HepG2 (cell line): Measurements from ENCODE around the gene MYO3A. TPM values are rescaled to one million over a fixed set of nuclear protein-coding genes. Genes with fewer than 3 reads are reported as not detected.
"Not testable (repeated sequence)": the region's sequence is repeated elsewhere in the genome, so short reads cannot be mapped to it uniquely, and the experiment has no call there.

ENCODE experiments used
- ATAC-seq: fragments of 200-7000 bp; cut with Tn5 transposase; 3 replicates; pipeline ENCODE4 v1.9.1; 2020; ENCODE audit warnings: mild to moderate bottlenecking, moderate library complexity
- BruUV-seq: library from RNA; stranded (reverse); fragments of 400-500 nt; replicated peaks from 2 replicates; lab custom pipeline; 2021; lab: Mats Ljungman, UMichigan
- CTCF ChIA-PET: fragments of 300-600 bp; formaldehyde crosslinking; extraction: SDS; loops from one replicate; lab custom pipeline; 2021; ENCODE audit warnings: low total read pairs, inconsistent platforms, low intra/inter-chr PET ratio; lab: Yijun Ruan, JAX
- POLR2A ChIA-PET: fragments of 350-600 bp; sonication (Branson Sonifier 250); formaldehyde crosslinking; loops from one replicate; lab custom pipeline; 2020; ENCODE audit warnings: antibody characterized with exemption, inconsistent platforms; lab: Yijun Ruan, JAX
- DNase-seq: peaks from one replicate; pipeline ENCODE4 v3.0.0-alpha.2; 2015; ENCODE audit warnings: low spot score
- FAIRE-seq: peaks from 3 replicates; lab custom pipeline; 2011; peaks lifted over from hg19 to GRCh38; lab: Jason Lieb, UNC
- H2AFZ ChIP-seq: one replicate; pipeline ENCODE4 v1.6.1; 2011; ENCODE audit warnings: low read length, inconsistent platforms
- H3K27ac ChIP-seq: fragments of 300-600 bp; 3 replicates; pipeline ENCODE4 v1.8.0; 2011; ENCODE audit warnings: mixed run types, mild to moderate bottlenecking, mixed read lengths, low read length, inconsistent platforms; ENCODE audit not compliant: insufficient read depth; ENCODE audit errors: extremely low read length
- H3K27me3 ChIP-seq, 2 experiments: fragments of 200-600 bp in 1 of 2; 2 replicates in 1 of 2; 3 replicates in 1 of 2; pipeline versions ENCODE4 v1.6.0 to v1.8.0; 2011; ENCODE audit warnings: low read length in 2 of 2, mild to moderate bottlenecking in 2 of 2, moderate library complexity in 2 of 2, inconsistent platforms in 1 of 2; ENCODE audit not compliant: insufficient read depth in 2 of 2, control insufficient read depth in 1 of 2
- H3K36me3 ChIP-seq, 2 experiments: fragments of 200-600 bp in 1 of 2; replicated peaks in 1 of 2; 2 replicates in 1 of 2; 3 replicates in 1 of 2; pipeline versions ENCODE4 v1.5.1 to v1.8.0; 2011; ENCODE audit warnings: low read length in 2 of 2, inconsistent platforms in 1 of 2; ENCODE audit not compliant: insufficient read depth in 2 of 2, control insufficient read depth in 1 of 2
- H3K4me1 ChIP-seq: 2 replicates; pipeline ENCODE4 v1.5.1; 2012; ENCODE audit warnings: low read length, inconsistent platforms; ENCODE audit not compliant: insufficient read depth
- H3K4me2 ChIP-seq: 2 replicates; pipeline ENCODE4 v1.6.0; 2011; ENCODE audit warnings: low read depth, low read length, inconsistent platforms
- H3K4me3 ChIP-seq, 3 experiments: fragments of 200-600 bp in 1 of 3; sonication (generic), shearing (Covaris generic) in 1 of 3; replicated peaks in 1 of 3; 2 replicates each; pipeline ENCODE4 v1.5.1; 2011 to 2016; ENCODE audit warnings: low read length in 3 of 3, inconsistent platforms in 2 of 3, low read depth in 2 of 3, mild to moderate bottlenecking in 2 of 3, control low read depth in 1 of 3, mixed read lengths in 1 of 3; ENCODE audit not compliant: insufficient read depth in 1 of 3
- H3K79me2 ChIP-seq: one replicate; pipeline ENCODE4 v1.6.1; 2011; ENCODE audit warnings: low read length, inconsistent platforms; ENCODE audit not compliant: insufficient read depth
- H3K9ac ChIP-seq: 2 replicates; pipeline ENCODE4 v1.6.0; 2011; ENCODE audit warnings: mild to moderate bottlenecking, low read depth, low read length, inconsistent platforms; ENCODE audit not compliant: insufficient read depth
- H3K9me3 ChIP-seq: 2 replicates; pipeline ENCODE4 v1.5.1; 2012; ENCODE audit warnings: mild to moderate bottlenecking, low read length
- H4K20me1 ChIP-seq: 2 replicates; pipeline ENCODE4 v1.6.0; 2011; ENCODE audit warnings: inconsistent platforms, mild to moderate bottlenecking, low read length, moderate library complexity; ENCODE audit not compliant: insufficient read depth
- NFE2L2 ChIP-seq: fragments of 150-350 bp; IDR thresholded peaks from 2 replicates; pipeline ENCODE4 v1.6.1; 2014; ENCODE audit warnings: low read length
- ONECUT2 ChIP-seq: sonication (generic); formaldehyde crosslinking; IDR thresholded peaks from 2 replicates; pipeline ENCODE4 v1.4.0; 2020; ENCODE audit warnings: missing genetic modification reagents
- SOX5 ChIP-seq: IDR thresholded peaks from 2 replicates; pipeline ENCODE4 v1.6.1; 2016; ENCODE audit warnings: borderline replicate concordance
- SSRP1 ChIP-seq: IDR thresholded peaks from 2 replicates; pipeline ENCODE4 v1.6.1; 2016; ENCODE audit warnings: control low read depth
- WGBS: methylation state at CpG from one replicate; pipeline ENCODE4 v1.1.6; 2017; ENCODE audit warnings: low lambda C conversion rate; 5-methylcytosine and 5-hydroxymethylcytosine counted together
- in situ Hi-C: cut with HindIII; loops from 2 replicates; pipeline ENCODE4 v1.10.0; 2017; ENCODE audit warnings: low pct_unique_long_range_greater_than_20kb; ENCODE audit not compliant: extremely low pct_ligation_motif_present
- intact Hi-C: fragments of 100-400 bp; cut with micrococcal nuclease; formaldehyde crosslinking; loops from one replicate; pipeline ENCODE4 v1.10.0; 2022; ENCODE audit not compliant: unreplicated experiment
- polyA plus RNA-seq, 8 experiments: library from polyadenylated mRNA; depleted of rRNA in 3 of 8; stranded (reverse) in 7 of 8; unstranded in 1 of 8; fragments of >200 nt; fragmentation: Illumina TruSeq in 4 of 8; extraction: Trizol in 4 of 8; gene quantifications; 2 replicates each; pipeline versions ENCODE4 v1.2.1 to v1.2.3, GENCODE V29; 2011 to 2016; ENCODE audit warnings: low read depth in 4 of 8, missing spikeins in 1 of 8, mixed read lengths in 1 of 8; ENCODE audit not compliant: insufficient read depth in 1 of 8
- total RNA-seq, 5 experiments: library from RNA; depleted of rRNA; stranded (reverse); fragments of >200 nt; fragmentation: Illumina TruSeq; extraction: Trizol; gene quantifications; 2 replicates each; pipeline ENCODE4 v1.2.3, GENCODE V29; 2016; ENCODE audit warnings: low read depth in 1 of 5

Gene MYO3A
- total and polyA plus RNA-seq, 2 of the 13 experiments (the other 11 are each of a cell fraction or from before 2014, with no cell fraction given): not detected

DNA sequence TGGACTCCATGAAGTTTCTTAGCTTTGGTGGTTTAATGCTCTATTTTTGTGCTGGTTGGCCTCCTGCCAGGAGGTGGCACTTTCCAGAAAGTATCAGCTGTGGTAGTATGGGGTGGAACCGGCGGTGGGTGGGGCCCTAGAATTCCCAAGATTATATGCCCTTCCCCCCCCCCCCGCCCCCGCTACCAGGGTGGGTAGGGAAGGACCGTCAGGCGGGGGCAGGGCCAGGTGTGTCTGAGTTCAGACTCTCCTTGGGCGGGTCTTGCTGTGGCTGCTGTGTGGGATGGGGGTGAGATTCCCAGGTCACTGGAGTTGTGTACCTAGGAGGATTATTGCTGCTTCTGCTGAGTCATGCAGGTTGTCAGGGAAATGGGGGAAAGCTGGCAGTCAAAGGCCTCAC lies 146.9 kb downstream of the MYO3A start:
- H3K9me3 ChIP-seq, H3K36me3 ChIP-seq, POLR2A ChIA-PET, H3K27me3 ChIP-seq, ATAC-seq, H3K4me2 ChIP-seq, H3K9ac ChIP-seq, FAIRE-seq, H3K4me1 ChIP-seq, H3K27ac ChIP-seq, BruUV-seq, CTCF ChIA-PET, H3K4me3 ChIP-seq, H4K20me1 ChIP-seq, H2AFZ ChIP-seq, in situ Hi-C loops, H3K79me2 ChIP-seq, intact Hi-C loops, DNase-seq: not testable (repeated sequence)
- TF ChIP-seq NFE2L2: peak; percentile 39; the same call in 1 of the 2 replicates
- WGBS: no CpG with 5 or more reads among the region's 7 CpGs

DNA sequence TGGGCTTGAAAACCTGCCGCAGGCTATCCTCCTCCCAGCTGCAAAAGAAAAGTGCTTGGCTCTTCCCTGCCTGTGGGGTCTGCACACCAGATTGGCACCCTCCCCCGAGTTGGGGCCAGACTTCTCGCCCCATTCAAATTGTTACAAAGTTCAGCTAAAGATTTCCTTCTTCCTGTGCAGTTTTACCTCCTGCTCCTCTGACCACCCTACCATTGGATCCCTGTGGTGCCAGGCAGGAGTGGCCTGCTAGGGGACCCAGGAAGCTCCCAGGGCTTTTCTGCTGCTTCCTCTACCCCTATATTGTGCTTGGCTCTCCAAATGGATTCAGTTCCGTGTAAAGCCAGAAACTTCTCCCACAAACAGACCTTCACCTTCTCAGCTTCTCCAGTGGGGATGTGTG lies 147.4 kb downstream of the MYO3A start:
- no peaks in the 10 kb centered on the region for H3K79me2 ChIP-seq
- FAIRE-seq (no peak), ATAC-seq (no peak), DNase-seq (no peak)
- ChIA-PET CTCF (no interaction called here), POLR2A (no interaction called here)
- no TSS peak for BruUV-seq
- H2AFZ ChIP-seq: no peak overlapping the region
- H3K27ac ChIP-seq: no peak overlapping the region
- H3K36me3 ChIP-seq: no peaks in the 10 kb centered on the region
- no peaks in the 10 kb centered on the region for H3K9me3 ChIP-seq
- no peaks in the 10 kb centered on the region for H4K20me1 ChIP-seq
- no peaks in the 10 kb centered on the region for H3K27me3 ChIP-seq
- intact Hi-C loops (no loop called here), in situ Hi-C loops (no loop called here)
- no peaks in the 10 kb centered on the region for H3K4me1 ChIP-seq
- H3K4me3 ChIP-seq: no peak overlapping the region
- no peak overlapping the region for H3K4me2 ChIP-seq
- TF ChIP-seq ONECUT2 (CRISPR knock-in tag): no peak
- TF ChIP-seq SOX5 (CRISPR knock-in tag): no peak
- no peak for TF ChIP-seq SSRP1 (CRISPR knock-in tag)
- H3K9ac ChIP-seq: no peak overlapping the region
- WGBS: 12% methylated on average over 3 of the region's 4 CpGs
